Panc1 (cell line): ENCODE data around the gene TMEM60. TPM values are rescaled to one million over a fixed set of nuclear protein-coding genes. Genes with fewer than 3 reads are reported as not detected.

Source experiments
- ATAC-seq: fragments of 200-7000 bp; cut with Tn5 transposase; 2 replicates; pipeline ENCODE4 v1.9.1; 2020; ENCODE audit warnings: mild to moderate bottlenecking, moderate library complexity
- BruUV-seq: library from RNA; stranded (reverse); fragments of 400-500 nt; replicated peaks from 2 replicates; lab custom pipeline; 2021; lab: Mats Ljungman, UMichigan
- CTCF ChIA-PET: fragments of 300-600 bp; sonication (Branson Sonifier 250); formaldehyde crosslinking; loops from one replicate; lab custom pipeline; 2022; ENCODE audit warnings: antibody characterized with exemption; lab: Charles Lee
- POLR2A ChIA-PET: fragments of 300-600 bp; sonication (Branson Sonifier 250); formaldehyde crosslinking; loops from one replicate; lab custom pipeline; 2022; ENCODE audit warnings: antibody characterized with exemption; lab: Charles Lee
- DNase-seq: peaks from one replicate; pipeline ENCODE4 v3.0.0-alpha.2; 2010; ENCODE audit warnings: low read depth, low spot score
- H3K27ac ChIP-seq: 2 replicates; pipeline ENCODE4 v1.5.1; 2011; ENCODE audit warnings: mild to moderate bottlenecking, low read length, inconsistent platforms
- H3K27me3 ChIP-seq: fragments of 200-500 bp; sonication (Bioruptor generic); 2 replicates; pipeline ENCODE4 v1.6.0; 2014; ENCODE audit warnings: low read length, inconsistent platforms; ENCODE audit not compliant: control insufficient read depth, insufficient read depth
- H3K36me3 ChIP-seq: fragments of 200-500 bp; sonication (Bioruptor generic); 2 replicates; pipeline ENCODE4 v1.5.1; 2014; ENCODE audit warnings: inconsistent platforms, mild to moderate bottlenecking, low read length, moderate library complexity; ENCODE audit not compliant: control insufficient read depth, insufficient read depth
- H3K4me1 ChIP-seq: 2 replicates; pipeline ENCODE4 v1.5.1; 2011; ENCODE audit warnings: inconsistent platforms, mild to moderate bottlenecking, low read length, moderate library complexity; ENCODE audit not compliant: control insufficient read depth, insufficient read depth
- H3K4me3 ChIP-seq, 2 experiments: 2 replicates each; pipeline ENCODE4 v1.5.1; 2011 to 2012; ENCODE audit warnings: low read depth in 2 of 2, low read length in 2 of 2, mild to moderate bottlenecking in 2 of 2, inconsistent platforms in 1 of 2, moderate library complexity in 1 of 2
- H3K9me3 ChIP-seq: fragments of 200-500 bp; sonication (Bioruptor generic); 2 replicates; pipeline ENCODE4 v1.5.1; 2014; ENCODE audit warnings: low read depth, mild to moderate bottlenecking, inconsistent platforms, low read length, moderate library complexity; ENCODE audit not compliant: control insufficient read depth, insufficient read depth
- POLR2AphosphoS5 ChIP-seq: IDR thresholded peaks from 2 replicates; pipeline ENCODE4 v1.6.1; 2012; ENCODE audit warnings: mild to moderate bottlenecking, low read depth, low read length, moderate library complexity
- SIN3A ChIP-seq: IDR thresholded peaks from 2 replicates; pipeline ENCODE4 v1.6.1; 2012; ENCODE audit warnings: low read depth, mild to moderate bottlenecking, low read length, moderate library complexity, borderline replicate concordance; ENCODE audit not compliant: insufficient read depth
- TCF7L2 ChIP-seq: IDR thresholded peaks from 2 replicates; pipeline ENCODE4 v1.6.1; 2011; ENCODE audit warnings: mild to moderate bottlenecking, low read depth, low read length, inconsistent platforms
- in situ Hi-C: cut with HindIII; loops from 2 replicates; pipeline ENCODE4 v1.10.0; 2016; ENCODE audit warnings: low sequenced_read_pairs, low pct_unique_long_range_greater_than_20kb
- intact Hi-C: fragments of 100-400 bp; cut with micrococcal nuclease; formaldehyde crosslinking; loops from one replicate; pipeline ENCODE4 v1.10.0; 2022; ENCODE audit not compliant: unreplicated experiment
- total RNA-seq: library from RNA; stranded (reverse); gene quantifications from one replicate; pipeline ENCODE4 v1.2.1, GENCODE V29; 2021; ENCODE audit not compliant: unreplicated experiment
- TF ChIP-seq, protein P1 (sequence below), 2 experiments: IDR thresholded peaks; 2 replicates each; pipeline ENCODE4 v1.6.1; 2011 to 2012; ENCODE audit warnings: low read depth in 2 of 2, control low read depth in 1 of 2, low read length in 1 of 2, mild to moderate bottlenecking in 1 of 2, moderate library complexity in 1 of 2; ENCODE audit not compliant: insufficient read depth in 1 of 2
- TF ChIP-seq, protein P2 (sequence below): fragments of 450-650 bp; IDR thresholded peaks from 2 replicates; pipeline ENCODE4 v1.5.1; 2017; ENCODE audit warnings: mild to moderate bottlenecking

The TMEM60 gene
- total RNA-seq, 1 experiment from 2014 or later, result 20.4 TPM

DNA sequence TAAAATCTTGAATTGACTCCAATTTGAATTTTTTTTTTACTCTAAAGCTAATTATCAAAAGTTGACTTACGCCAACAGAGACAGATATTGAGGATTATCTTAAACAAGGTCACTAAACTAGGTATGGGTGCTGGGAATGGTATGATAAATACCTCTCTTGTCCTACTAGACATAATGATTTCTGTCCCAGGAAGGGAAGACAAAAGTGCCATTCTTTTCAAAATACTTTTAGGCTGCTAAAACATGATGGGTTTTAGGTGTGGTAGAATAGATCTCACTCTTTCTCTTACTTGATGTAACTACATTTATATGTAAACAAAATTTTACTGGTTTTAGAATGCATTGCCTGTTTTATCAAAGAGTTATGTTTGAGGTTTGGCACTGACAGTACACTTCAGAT is 15.1 kb downstream of the TMEM60 start:
- H3K9me3 ChIP-seq, result no peaks in the 10 kb centered on the region
- TF ChIP-seq, protein P1, sequence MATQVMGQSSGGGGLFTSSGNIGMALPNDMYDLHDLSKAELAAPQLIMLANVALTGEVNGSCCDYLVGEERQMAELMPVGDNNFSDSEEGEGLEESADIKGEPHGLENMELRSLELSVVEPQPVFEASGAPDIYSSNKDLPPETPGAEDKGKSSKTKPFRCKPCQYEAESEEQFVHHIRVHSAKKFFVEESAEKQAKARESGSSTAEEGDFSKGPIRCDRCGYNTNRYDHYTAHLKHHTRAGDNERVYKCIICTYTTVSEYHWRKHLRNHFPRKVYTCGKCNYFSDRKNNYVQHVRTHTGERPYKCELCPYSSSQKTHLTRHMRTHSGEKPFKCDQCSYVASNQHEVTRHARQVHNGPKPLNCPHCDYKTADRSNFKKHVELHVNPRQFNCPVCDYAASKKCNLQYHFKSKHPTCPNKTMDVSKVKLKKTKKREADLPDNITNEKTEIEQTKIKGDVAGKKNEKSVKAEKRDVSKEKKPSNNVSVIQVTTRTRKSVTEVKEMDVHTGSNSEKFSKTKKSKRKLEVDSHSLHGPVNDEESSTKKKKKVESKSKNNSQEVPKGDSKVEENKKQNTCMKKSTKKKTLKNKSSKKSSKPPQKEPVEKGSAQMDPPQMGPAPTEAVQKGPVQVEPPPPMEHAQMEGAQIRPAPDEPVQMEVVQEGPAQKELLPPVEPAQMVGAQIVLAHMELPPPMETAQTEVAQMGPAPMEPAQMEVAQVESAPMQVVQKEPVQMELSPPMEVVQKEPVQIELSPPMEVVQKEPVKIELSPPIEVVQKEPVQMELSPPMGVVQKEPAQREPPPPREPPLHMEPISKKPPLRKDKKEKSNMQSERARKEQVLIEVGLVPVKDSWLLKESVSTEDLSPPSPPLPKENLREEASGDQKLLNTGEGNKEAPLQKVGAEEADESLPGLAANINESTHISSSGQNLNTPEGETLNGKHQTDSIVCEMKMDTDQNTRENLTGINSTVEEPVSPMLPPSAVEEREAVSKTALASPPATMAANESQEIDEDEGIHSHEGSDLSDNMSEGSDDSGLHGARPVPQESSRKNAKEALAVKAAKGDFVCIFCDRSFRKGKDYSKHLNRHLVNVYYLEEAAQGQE (IDR thresholded peaks at IDR 0.05; ENCODE audit: insufficient read depth in 1 of 2, low read depth in 2 of 2, low read length in 1 of 2), result no peak
- TF ChIP-seq POLR2AphosphoS5 (no peak), SIN3A (no peak), TCF7L2 (no peak)
- TF ChIP-seq, protein P2, sequence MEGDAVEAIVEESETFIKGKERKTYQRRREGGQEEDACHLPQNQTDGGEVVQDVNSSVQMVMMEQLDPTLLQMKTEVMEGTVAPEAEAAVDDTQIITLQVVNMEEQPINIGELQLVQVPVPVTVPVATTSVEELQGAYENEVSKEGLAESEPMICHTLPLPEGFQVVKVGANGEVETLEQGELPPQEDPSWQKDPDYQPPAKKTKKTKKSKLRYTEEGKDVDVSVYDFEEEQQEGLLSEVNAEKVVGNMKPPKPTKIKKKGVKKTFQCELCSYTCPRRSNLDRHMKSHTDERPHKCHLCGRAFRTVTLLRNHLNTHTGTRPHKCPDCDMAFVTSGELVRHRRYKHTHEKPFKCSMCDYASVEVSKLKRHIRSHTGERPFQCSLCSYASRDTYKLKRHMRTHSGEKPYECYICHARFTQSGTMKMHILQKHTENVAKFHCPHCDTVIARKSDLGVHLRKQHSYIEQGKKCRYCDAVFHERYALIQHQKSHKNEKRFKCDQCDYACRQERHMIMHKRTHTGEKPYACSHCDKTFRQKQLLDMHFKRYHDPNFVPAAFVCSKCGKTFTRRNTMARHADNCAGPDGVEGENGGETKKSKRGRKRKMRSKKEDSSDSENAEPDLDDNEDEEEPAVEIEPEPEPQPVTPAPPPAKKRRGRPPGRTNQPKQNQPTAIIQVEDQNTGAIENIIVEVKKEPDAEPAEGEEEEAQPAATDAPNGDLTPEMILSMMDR, result no peak
- H3K27ac ChIP-seq, result no peak overlapping the region
- POLR2A ChIA-PET, result no interaction called here
- H3K4me3 ChIP-seq, result no peak overlapping the region
- DNase-seq, result no peak
- ATAC-seq, result no peak
- no TSS peak for BruUV-seq
- no peaks in the 10 kb centered on the region for H3K4me1 ChIP-seq
- H3K36me3 ChIP-seq, result peaks cover 9% of the 10 kb centered on the region
- intact Hi-C loops (no loop called here), in situ Hi-C loops (no loop called here)
- no peaks in the 10 kb centered on the region for H3K27me3 ChIP-seq
- CTCF ChIA-PET, result no interaction called here

DNA sequence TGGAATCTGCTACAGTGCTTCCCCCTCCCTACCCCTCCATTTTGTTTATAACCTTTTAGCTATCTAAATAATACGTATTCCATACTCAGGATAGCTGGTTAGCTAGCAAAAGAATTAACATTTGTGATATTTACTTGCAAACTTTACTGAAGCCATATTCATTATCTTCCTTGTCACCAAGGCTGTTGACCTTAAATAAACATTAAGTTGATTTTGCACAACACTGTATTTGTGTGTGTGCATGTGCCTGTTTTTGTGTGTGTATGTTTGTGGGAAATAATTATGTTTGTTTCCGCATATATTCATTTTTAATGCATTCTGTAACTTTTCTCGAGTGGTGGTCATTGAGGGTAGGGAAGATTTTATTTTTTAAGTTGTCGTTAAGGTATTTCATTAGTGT is 15.9 kb downstream of the TMEM60 start:
- in situ Hi-C loops, result no loop called here
- H3K9me3 ChIP-seq, result no peaks in the 10 kb centered on the region
- DNase-seq, result no peak
- no peaks in the 10 kb centered on the region for H3K27me3 ChIP-seq
- intact Hi-C loops, result no loop called here
- CTCF ChIA-PET, result no interaction called here
- POLR2A ChIA-PET, result no interaction called here
- TF ChIP-seq, protein P2, result no peak
- TF ChIP-seq POLR2AphosphoS5 (no peak), TCF7L2 (no peak), SIN3A (no peak)
- TF ChIP-seq, protein P1 (IDR thresholded peaks at IDR 0.05; ENCODE audit: insufficient read depth in 1 of 2, low read depth in 2 of 2, low read length in 1 of 2), result no peak
- H3K4me1 ChIP-seq, result no peaks in the 10 kb centered on the region
- no peak for ATAC-seq
- H3K27ac ChIP-seq, result no peak overlapping the region
- H3K36me3 ChIP-seq, result peaks cover 10% of the 10 kb centered on the region
- no TSS peak for BruUV-seq
- H3K4me3 ChIP-seq, result no peak overlapping the region
